Activated CD4-positive, CD25-positive, alpha-beta regulatory T cell (primary cell): ENCODE results near the gene YPEL1.
"Not testable (repeated sequence)": the region's sequence is repeated elsewhere in the genome, so short reads cannot be mapped to it uniquely, and the experiment has no call there.

ENCODE experiments used
- DNase-seq, 4 experiments: peaks; one replicate each; lab custom pipeline; 2025; lab: John Stamatoyannopoulos, UW

YPEL1 gene

GRCh38 chr22:21753374-21754111 lies 17.9 kb upstream of the YPEL1 start:
- no peak for DNase-seq

DNA sequence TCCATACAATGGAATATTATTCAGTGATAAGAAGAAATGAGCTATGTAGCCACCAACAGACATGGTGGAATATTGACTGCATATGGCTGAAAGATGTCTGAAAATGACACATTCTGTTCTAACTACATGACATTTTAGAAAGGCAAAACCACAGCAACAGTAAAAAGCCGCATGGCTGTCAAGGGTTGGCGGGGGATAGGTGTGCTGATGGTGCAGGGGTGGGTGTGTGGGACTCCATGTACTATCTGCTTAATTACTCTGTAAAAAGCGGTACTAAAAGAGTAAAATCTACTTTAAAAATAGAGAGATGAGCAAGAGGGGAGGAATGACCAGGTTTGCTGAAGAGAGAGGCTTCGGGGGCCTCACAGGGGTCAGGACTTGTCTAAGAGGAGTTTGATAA lies 16.7 kb upstream of the YPEL1 start:
- DNase-seq, result no peak

DNA sequence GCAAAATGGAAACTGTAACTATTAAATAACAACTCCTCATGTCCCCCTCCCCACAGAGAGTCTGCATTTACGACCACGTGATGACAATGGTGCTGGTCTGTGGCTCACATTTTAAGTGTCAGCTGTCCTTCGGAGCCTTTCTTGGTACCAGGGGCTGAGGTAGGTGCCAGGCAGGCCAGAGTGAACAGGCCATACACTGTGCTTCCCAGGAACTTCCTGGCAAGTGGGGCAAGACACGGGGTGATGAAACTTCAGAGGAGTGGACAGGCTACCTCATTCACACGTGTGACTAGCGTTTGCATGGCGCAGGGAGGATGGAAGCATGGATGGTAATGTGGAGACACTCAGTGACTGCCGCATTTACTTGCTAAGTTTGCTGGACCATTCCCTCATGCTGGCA lies 10.4 kb upstream of the YPEL1 start:
- no peak for DNase-seq

GRCh38 chr22:21744917-21745316 lies 9.3 kb upstream of the YPEL1 start:
- not testable (repeated sequence) for DNase-seq

- no peak for DNase-seq
Observed at GRCh38 chr22:21741790-21742189, 6.2 kb upstream of the YPEL1 start.

- no peak for DNase-seq
Observed at GRCh38 chr22:21741059-21741458, 5.5 kb upstream of the YPEL1 start.

- no peak for DNase-seq
Observed at GRCh38 chr22:21739828-21740377, 4.3 kb upstream of the YPEL1 start.

- DNase-seq, result no peak
Observed at GRCh38 chr22:21738966-21739365, 3.4 kb upstream of the YPEL1 start.

GRCh38 chr22:21738081-21738480 lies 2.5 kb upstream of the YPEL1 start:
- no peak for DNase-seq

DNA sequence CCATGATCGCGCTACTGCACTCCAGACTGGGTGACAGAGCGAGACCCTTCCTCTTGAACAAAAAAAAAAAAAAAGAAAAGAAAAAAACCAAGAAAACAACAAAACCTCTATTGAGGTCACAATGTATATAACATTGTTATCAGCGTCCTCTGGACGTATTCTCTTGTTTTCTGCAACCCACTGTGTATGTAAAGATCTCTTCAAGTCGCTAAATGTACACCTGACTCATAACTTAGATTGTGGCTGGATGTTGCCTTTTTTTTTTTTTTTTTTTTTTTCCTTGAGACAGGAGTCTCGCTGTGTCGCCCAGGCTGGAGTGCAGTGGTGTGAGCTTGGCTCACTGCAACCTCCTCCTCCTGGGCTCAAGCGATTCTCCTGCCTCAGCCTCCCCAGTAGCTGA lies 1.4 kb upstream of the YPEL1 start:
- no peak for DNase-seq

GRCh38 chr22:21736084-21736642 lies 569 bp upstream of the YPEL1 start:
- DNase-seq, result no peak

DNA sequence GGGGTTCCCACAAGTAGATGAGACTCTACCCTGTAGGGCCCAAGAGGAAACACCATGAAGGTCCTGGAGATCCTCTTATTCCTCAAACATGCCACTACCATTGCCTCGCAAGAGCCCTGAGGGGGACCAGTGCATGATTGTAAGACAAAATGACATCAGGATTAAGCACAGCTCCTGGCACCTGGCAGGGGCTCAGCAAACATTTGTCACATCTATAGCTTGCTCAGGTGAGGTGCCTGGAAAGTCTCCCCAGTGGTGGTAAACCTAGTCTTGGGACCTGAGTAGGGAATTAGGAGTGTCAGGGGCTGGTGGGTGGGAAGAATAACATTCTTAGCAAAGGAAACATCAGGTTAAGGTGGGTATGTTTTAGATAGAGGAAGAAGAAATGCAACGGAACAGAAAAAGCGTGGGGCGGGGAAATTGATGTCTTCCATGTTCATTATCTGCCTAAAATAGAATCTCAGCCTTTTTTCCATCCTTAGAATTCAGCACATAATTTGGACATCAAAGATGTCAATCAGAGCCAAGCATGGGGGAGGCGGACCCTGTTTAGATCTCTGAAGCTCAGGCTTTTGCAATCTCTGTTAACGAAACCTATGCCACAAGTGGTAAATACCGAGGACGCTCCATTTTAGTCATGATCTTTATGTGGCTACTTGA lies 924 bp downstream of the YPEL1 start:
- no peak for DNase-seq

DNA sequence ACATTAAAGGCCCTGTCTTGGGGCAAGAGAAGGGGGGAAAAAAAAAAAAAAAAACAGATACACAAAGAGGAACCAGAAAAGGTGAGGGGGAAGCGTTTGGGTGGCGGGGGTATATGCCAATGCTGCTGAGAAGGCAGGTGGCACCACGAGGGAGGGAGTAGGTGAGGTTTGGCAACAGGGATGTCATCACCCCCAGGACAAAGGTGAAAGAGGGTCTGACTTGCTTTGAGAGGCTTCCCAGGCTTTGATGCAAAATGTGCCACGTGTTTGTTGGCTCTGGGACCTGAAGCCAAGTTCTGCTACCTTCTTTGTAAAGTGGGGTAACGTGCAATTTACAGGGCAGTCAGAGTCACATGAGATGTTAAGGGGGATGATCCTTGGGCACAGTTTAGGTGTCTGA lies 4.1 kb downstream of the YPEL1 start:
- DNase-seq, result no peak

GRCh38 chr22:21730535-21731308 lies 4.9 kb downstream of the YPEL1 start:
- DNase-seq, result no peak

DNA sequence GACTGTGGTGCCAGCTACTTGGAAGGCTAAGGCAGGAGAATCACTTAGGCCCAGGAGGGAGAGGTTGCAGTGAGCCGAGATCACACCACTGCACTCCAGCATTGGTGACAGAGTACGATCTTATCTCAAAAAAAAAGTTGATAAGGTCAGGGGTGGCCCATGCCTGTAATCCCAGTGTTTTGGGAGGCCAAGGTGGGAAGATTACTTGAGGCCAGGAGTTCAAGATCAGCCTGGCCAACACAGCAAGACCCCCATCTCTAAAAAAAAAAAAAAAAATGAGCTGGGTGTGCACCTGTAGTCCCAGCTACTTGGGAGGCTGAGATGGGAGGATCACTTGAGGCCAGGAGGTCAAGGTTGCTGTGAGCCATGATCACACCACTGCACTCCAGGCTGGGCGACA lies 6.4 kb downstream of the YPEL1 start:
- not testable (repeated sequence) for DNase-seq

DNA sequence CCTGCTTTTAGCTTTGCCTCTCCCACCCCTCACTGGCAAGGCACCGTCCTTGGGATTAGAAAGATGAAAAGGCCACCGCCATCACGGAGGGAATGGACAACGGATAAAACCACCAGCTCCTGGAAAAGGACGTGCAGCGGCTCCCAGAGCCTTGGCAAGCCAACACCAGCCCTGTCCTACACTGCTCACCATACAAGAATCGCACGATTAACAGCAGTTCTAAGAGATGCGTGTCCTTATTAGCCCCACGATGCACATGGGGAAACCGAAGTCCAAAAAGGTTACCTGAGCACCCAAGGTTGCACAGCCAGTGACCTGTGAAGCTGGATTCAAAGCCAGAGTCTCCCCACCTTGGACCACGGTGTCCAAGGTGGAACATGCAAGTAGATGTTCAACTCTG lies 7.3 kb downstream of the YPEL1 start:
- DNase-seq, result no peak

- no peak for DNase-seq
Observed at GRCh38 chr22:21727768-21728167, 7.8 kb downstream of the YPEL1 start.

GRCh38 chr22:21727159-21727558 lies 8.4 kb downstream of the YPEL1 start:
- no peak for DNase-seq

DNA sequence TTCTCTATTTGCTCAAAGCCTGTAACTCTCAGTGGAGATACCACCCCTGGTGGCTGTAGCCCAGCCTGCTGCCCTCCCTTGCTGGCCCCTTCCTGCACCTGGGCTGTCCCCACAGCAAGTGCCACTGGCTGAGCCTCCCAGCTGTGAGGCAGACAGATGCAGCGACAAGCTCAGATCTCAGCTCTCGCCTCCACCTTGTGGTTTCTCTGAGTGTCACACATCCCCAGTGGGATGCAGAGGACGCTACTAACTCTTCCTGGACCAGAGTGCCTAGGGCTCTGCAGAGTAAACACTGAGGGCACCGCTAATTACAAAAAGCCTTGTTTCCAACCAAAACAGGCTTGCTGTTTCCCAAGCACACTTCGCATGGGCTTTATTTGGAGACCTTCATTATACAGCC lies 8.9 kb downstream of the YPEL1 start:
- DNase-seq, result no peak

- no peak for DNase-seq
Observed at GRCh38 chr22:21725956-21726649, 9.5 kb downstream of the YPEL1 start.

DNA sequence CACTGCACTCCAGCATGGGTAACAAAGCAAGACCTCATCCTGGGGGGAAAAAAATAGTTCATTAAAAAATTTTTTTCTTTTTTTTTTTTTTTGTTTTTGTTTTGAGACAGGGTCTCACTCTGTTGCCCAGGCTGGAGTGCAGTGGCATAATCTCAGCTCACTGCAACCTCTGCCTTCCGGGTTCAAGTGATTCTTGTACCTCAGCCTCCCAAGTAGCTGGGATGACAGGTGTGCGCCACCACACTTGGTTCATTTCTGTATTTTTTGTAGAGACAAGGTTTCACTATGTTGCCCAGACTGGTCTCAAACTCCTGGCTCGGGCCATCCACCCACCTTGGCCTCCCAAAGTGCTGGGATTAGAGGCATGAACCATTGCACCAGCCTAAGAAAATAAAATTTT lies 11.1 kb downstream of the YPEL1 start:
- DNase-seq, result not testable (repeated sequence)
